HG03196 (cell line): ENCODE data around the gene DAW1.
"Not testable (repeated sequence)": the region's sequence is repeated elsewhere in the genome, so short reads cannot be mapped to it uniquely, and the experiment has no call there.

Source experiments
- ATAC-seq: cut with Tn5 transposase; IDR thresholded peaks from one replicate; pipeline ENCODE4 v1.9.1; 2021; ENCODE audit not compliant: unreplicated experiment

DAW1 gene

GRCh38 chr2:227871375-227871791 is at the start of gene DAW1:
Gene DAW1, plus strand, starts transcription at chr2:227871631. Its CDS starts 59 bp downstream, at chr2:227871690.
- ATAC-seq: no peak

GRCh38 chr2:227822416-227823003 is 48.9 kb upstream of the DAW1 start:
- no peak for ATAC-seq

- no peak for ATAC-seq
These were observed 47.5 kb upstream of the DAW1 start for GRCh38 chr2:227823922-227824321.

GRCh38 chr2:227824711-227825110 is 46.7 kb upstream of the DAW1 start:
- ATAC-seq: no peak

GRCh38 chr2:227826019-227826521 is 45.4 kb upstream of the DAW1 start:
- ATAC-seq: no peak

- ATAC-seq: no peak
These were observed 44.9 kb upstream of the DAW1 start for GRCh38 chr2:227826563-227826962.

GRCh38 chr2:227827143-227827542 is 44.3 kb upstream of the DAW1 start:
- no peak for ATAC-seq

- ATAC-seq: no peak
These were observed 42.9 kb upstream of the DAW1 start for GRCh38 chr2:227828477-227828912.

- ATAC-seq: no peak
These were observed 42.1 kb upstream of the DAW1 start for GRCh38 chr2:227829337-227829736.

GRCh38 chr2:227834423-227834822 is 37.0 kb upstream of the DAW1 start:
- no peak for ATAC-seq

GRCh38 chr2:227834916-227835650 is 36.3 kb upstream of the DAW1 start:
- no peak for ATAC-seq

- ATAC-seq: not testable (repeated sequence)
These were observed 31.9 kb upstream of the DAW1 start for GRCh38 chr2:227839339-227840129.

GRCh38 chr2:227846831-227847230 is 24.6 kb upstream of the DAW1 start:
- ATAC-seq: no peak

GRCh38 chr2:227848146-227848545 is 23.3 kb upstream of the DAW1 start:
- no peak for ATAC-seq

- peak; percentile 63 for ATAC-seq
These were observed 22.8 kb upstream of the DAW1 start for GRCh38 chr2:227848586-227848985.

GRCh38 chr2:227849906-227850305 is 21.5 kb upstream of the DAW1 start:
- ATAC-seq: no peak

- no peak for ATAC-seq
These were observed 18.2 kb upstream of the DAW1 start for GRCh38 chr2:227853204-227853629.

GRCh38 chr2:227853765-227854271 is 17.6 kb upstream of the DAW1 start:
- no peak for ATAC-seq

- ATAC-seq: no peak
These were observed 16.0 kb upstream of the DAW1 start for GRCh38 chr2:227855440-227855839.

- no peak for ATAC-seq
These were observed 14.7 kb upstream of the DAW1 start for GRCh38 chr2:227856697-227857096.

- ATAC-seq: no peak
These were observed 11.2 kb upstream of the DAW1 start for GRCh38 chr2:227860221-227860641.
